ENCODE measurements around the gene AP3S2.
"Not testable (repeated sequence)": the region's sequence is repeated elsewhere in the genome, so short reads cannot be mapped to it uniquely, and the experiment has no call there.

The AP3S2 gene

DNA sequence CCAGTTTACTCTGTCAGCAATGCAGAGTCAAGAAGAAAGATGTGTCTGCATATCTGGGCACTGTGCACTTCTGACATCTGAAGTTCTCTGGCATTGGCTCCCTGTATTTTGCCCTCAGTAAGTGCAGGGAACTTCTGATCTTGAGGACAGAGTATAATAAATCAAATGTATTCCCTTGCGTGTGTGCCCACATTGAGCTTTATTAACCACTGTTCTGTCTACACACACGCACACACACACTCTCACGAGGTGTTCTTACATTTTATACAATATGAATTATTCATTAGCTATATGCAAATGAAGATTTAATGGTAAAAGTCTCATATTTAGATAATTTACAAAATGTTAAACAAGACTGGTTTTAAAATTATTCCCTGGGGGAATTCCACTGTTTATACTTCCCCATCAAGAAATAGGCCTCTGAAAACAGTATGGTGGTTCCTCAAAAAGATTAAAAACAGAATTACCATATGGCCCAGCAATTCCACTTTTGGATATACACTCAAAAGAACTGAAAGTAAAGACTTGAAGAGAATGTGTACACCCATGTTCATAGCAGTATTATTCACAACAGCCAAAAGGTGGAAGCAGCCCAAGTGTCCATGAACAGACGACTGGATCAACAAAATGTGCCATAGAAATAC, 54.5 kb downstream of the AP3S2 start:
- Histone ChIP-seq H3K27me3 (replicated peaks in 2 of 5; ENCODE audit: control insufficient read depth in 4 of 5, insufficient read depth in 5 of 5, low read length in 4 of 5) (no peaks in the 10 kb centered on the region), H3K4me1 (ENCODE audit: control extremely low read depth in 1 of 4, control insufficient read depth in 4 of 4, insufficient read depth in 4 of 4, low read length in 3 of 4) (peaks cover 13 to 31% (median 19%) of the 10 kb centered on the region in 4 experiments), H3K9me3 (ENCODE audit: control extremely low read depth in 1 of 5, control insufficient read depth in 4 of 5, insufficient read depth in 2 of 5, low read depth in 1 of 5, low read length in 4 of 5) (no peaks in the 10 kb centered on the region), H3K4me3 (ENCODE audit: control insufficient read depth in 1 of 7, extremely low read depth in 1 of 7, insufficient read depth in 4 of 7, low read depth in 2 of 7, low read length in 6 of 7) (no peak overlapping the region), H3K27ac (ENCODE audit: insufficient read depth in 1 of 2, low read depth in 1 of 2, low read length in 2 of 2, poor library complexity in 1 of 2, severe bottlenecking in 2 of 2) (no peak overlapping the region), H3K36me3 (ENCODE audit: control insufficient read depth in 4 of 4, insufficient read depth in 4 of 4, low read length in 3 of 4) (peaks cover 7 to 20% (median 15%) of the 10 kb centered on the region in 4 experiments)
- ChIA-PET POLR2A (interaction anchor here (1.0 to 1.2 kb wide), 2 partner anchors 24 to 25 kb away, joined by 3 read pairs; partner anchors contain the start of gene ANPEP), CTCF (interaction anchor here (1.0 to 3.3 kb wide), 3 partner anchors 10 to 79 kb away, joined by 3 to 12 read pairs (median 4); no protein-coding TSS in a partner anchor)
- no CpG with 5 or more reads among the region's 4 CpGs for WGBS (ENCODE audit: insufficient coverage)
- DNase-seq: peak in 1 of 3 donors; percentile 34

DNA sequence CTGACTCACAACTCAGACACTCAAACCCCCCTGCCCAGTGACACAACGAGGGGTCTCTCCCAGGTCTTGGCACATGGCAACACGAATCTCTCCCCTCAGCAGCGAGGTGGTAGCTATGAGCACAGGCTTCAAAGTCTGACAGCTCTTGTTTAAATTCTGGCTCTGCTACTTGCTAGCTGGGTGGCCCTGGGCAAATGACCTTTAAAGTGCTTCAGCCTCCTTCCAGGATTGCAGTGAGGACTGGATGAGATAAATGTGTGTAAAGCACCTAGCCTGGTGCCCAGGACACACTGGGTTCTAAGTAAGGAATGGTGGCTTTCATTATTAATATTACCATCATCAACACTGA, 56.0 kb downstream of the AP3S2 start:
- H3K9me3 ChIP-seq (ENCODE audit: control extremely low read depth in 1 of 5, control insufficient read depth in 4 of 5, insufficient read depth in 2 of 5, low read depth in 1 of 5, low read length in 4 of 5): no peaks in the 10 kb centered on the region
- peaks cover 13 to 31% (median 19%) of the 10 kb centered on the region in 4 experiments for H3K4me1 ChIP-seq (ENCODE audit: control extremely low read depth in 1 of 4, control insufficient read depth in 4 of 4, insufficient read depth in 4 of 4, low read length in 3 of 4)
- DNase-seq: no peak
- WGBS (ENCODE audit: insufficient coverage): 14% methylated on average over 1 of the region's 3 CpGs
- no peak overlapping the region for H3K4me3 ChIP-seq (ENCODE audit: control insufficient read depth in 1 of 7, extremely low read depth in 1 of 7, insufficient read depth in 4 of 7, low read depth in 2 of 7, low read length in 6 of 7)
- ChIA-PET CTCF (interaction anchor here (0.8 to 3.3 kb wide), 5 partner anchors 9 to 77 kb away, joined by 3 to 12 read pairs (median 3); no protein-coding TSS in a partner anchor), POLR2A (interaction anchor here (1.2 kb wide), 1 partner anchor 24 kb away, joined by 3 read pairs; the partner anchor contains the start of gene ANPEP)
- H3K36me3 ChIP-seq (ENCODE audit: control insufficient read depth in 4 of 4, insufficient read depth in 4 of 4, low read length in 3 of 4): peaks cover 9 to 32% (median 29%) of the 10 kb centered on the region in 4 experiments
- no peaks in the 10 kb centered on the region for H3K27me3 ChIP-seq (replicated peaks in 2 of 5; ENCODE audit: control insufficient read depth in 4 of 5, insufficient read depth in 5 of 5, low read length in 4 of 5)
- no peak overlapping the region for H3K27ac ChIP-seq (ENCODE audit: insufficient read depth in 1 of 2, low read depth in 1 of 2, low read length in 2 of 2, poor library complexity in 1 of 2, severe bottlenecking in 2 of 2)

DNA sequence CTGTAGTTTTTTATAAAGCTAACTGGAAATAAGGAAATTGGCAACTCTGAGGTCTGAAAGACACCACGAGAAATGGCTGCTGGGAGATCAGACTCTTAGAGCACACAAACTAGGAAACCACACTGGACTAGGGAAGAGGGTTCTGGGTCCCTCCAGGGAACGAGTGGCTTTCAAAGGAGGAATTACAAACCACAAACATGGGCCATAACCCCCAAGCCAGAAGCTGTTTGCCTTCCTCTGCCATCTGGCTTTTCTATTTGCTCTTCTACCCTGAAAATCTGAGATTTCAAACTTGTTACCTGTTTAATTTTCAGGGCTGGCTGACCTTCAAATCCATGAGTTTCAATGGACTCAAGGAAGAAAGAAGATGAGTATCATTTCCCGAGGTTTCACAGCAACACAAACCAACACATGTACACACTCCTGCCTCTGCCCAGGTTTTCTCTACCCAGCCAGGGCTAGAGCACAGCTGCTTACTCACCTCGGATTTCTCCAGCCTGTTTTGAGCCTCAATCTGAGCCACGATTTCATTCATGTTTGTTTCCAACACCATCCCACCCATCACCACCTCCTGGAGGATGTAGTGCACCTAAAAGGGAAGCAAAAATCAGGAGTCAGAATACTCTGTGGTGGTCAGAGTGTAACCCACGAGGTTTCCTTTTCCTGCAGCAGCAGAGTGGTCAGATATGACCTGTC, 56.5 kb downstream of the AP3S2 start:
- Histone ChIP-seq H3K4me1 (ENCODE audit: control extremely low read depth in 1 of 4, control insufficient read depth in 4 of 4, insufficient read depth in 4 of 4, low read length in 3 of 4) (peaks cover 13 to 31% (median 19%) of the 10 kb centered on the region in 4 experiments), H3K27me3 (replicated peaks in 2 of 5; ENCODE audit: control insufficient read depth in 4 of 5, insufficient read depth in 5 of 5, low read length in 4 of 5) (no peaks in the 10 kb centered on the region), H3K36me3 (ENCODE audit: control insufficient read depth in 4 of 4, insufficient read depth in 4 of 4, low read length in 3 of 4) (peaks cover 9 to 32% (median 31%) of the 10 kb centered on the region in 4 experiments), H3K4me3 (ENCODE audit: control insufficient read depth in 1 of 7, extremely low read depth in 1 of 7, insufficient read depth in 4 of 7, low read depth in 2 of 7, low read length in 6 of 7) (no peak overlapping the region), H3K27ac (ENCODE audit: insufficient read depth in 1 of 2, low read depth in 1 of 2, low read length in 2 of 2, poor library complexity in 1 of 2, severe bottlenecking in 2 of 2) (peak overlapping the region in 1 of 2 experiments; percentile 55), H3K9me3 (ENCODE audit: control extremely low read depth in 1 of 5, control insufficient read depth in 4 of 5, insufficient read depth in 2 of 5, low read depth in 1 of 5, low read length in 4 of 5) (no peaks in the 10 kb centered on the region)
- ChIA-PET POLR2A (no interaction called here), CTCF (interaction anchor here (0.8 to 3.3 kb wide), 8 partner anchors 10 to 105 kb away, joined by 3 to 12 read pairs (median 3); no protein-coding TSS in a partner anchor)
- 30% methylated on average over 6 of the region's 6 CpGs for WGBS (ENCODE audit: insufficient coverage)
- peak in 2 of 3 donors; percentile 48 to 59 for DNase-seq

GRCh38 chr15:89836267-89837133, 57.3 kb downstream of the AP3S2 start:
- Histone ChIP-seq H3K4me1 (ENCODE audit: control extremely low read depth in 1 of 4, control insufficient read depth in 4 of 4, insufficient read depth in 4 of 4, low read length in 3 of 4) (peaks cover 13 to 31% (median 19%) of the 10 kb centered on the region in 4 experiments), H3K27ac (ENCODE audit: insufficient read depth in 1 of 2, low read depth in 1 of 2, low read length in 2 of 2, poor library complexity in 1 of 2, severe bottlenecking in 2 of 2) (peak overlapping the region in 1 of 2 experiments; percentile 55), H3K36me3 (ENCODE audit: control insufficient read depth in 4 of 4, insufficient read depth in 4 of 4, low read length in 3 of 4) (peaks cover 9 to 32% (median 31%) of the 10 kb centered on the region in 4 experiments), H3K9me3 (ENCODE audit: control extremely low read depth in 1 of 5, control insufficient read depth in 4 of 5, insufficient read depth in 2 of 5, low read depth in 1 of 5, low read length in 4 of 5) (no peaks in the 10 kb centered on the region), H3K4me3 (ENCODE audit: control insufficient read depth in 1 of 7, extremely low read depth in 1 of 7, insufficient read depth in 4 of 7, low read depth in 2 of 7, low read length in 6 of 7) (no peak overlapping the region), H3K27me3 (replicated peaks in 2 of 5; ENCODE audit: control insufficient read depth in 4 of 5, insufficient read depth in 5 of 5, low read length in 4 of 5) (no peaks in the 10 kb centered on the region)
- POLR2A ChIA-PET: interaction anchor here (0.5 kb wide), 1 partner anchor 84 kb away, joined by 3 read pairs; no protein-coding TSS in a partner anchor
- 79% methylated on average over 7 of the region's 11 CpGs for WGBS (ENCODE audit: insufficient coverage)
- CTCF ChIA-PET: interaction anchor here (0.8 to 1.3 kb wide), 7 partner anchors 10 to 105 kb away, joined by 3 to 4 read pairs (median 3); no protein-coding TSS in a partner anchor
- DNase-seq: no peak

DNA sequence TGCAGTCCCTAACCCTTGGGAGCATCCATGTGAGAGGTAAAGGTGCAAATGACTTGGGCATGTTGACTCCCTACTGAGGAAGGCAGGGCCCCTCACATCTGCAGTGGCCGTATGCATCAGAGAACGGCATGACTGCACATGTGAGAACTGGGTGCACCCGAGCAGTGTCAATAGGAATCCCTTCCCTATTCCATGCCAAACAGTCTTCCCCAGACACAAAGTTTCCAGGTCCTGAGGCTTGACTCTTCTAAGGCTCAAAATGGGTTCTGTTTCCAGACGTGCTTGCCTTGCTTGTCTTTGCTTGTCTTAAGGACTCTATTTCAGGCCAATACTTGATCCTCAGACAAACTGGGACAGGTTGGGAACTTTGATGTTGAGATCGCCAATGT, 58.6 kb downstream of the AP3S2 start:
- peaks cover 13 to 31% (median 19%) of the 10 kb centered on the region in 4 experiments for H3K4me1 ChIP-seq (ENCODE audit: control extremely low read depth in 1 of 4, control insufficient read depth in 4 of 4, insufficient read depth in 4 of 4, low read length in 3 of 4)
- H3K27ac ChIP-seq (ENCODE audit: insufficient read depth in 1 of 2, low read depth in 1 of 2, low read length in 2 of 2, poor library complexity in 1 of 2, severe bottlenecking in 2 of 2): no peak overlapping the region
- DNase-seq: no peak
- 96% methylated on average over 5 of the region's 5 CpGs for WGBS (ENCODE audit: insufficient coverage)
- ChIA-PET POLR2A (no interaction called here), CTCF (no interaction called here)
- no peaks in the 10 kb centered on the region for H3K27me3 ChIP-seq (replicated peaks in 2 of 5; ENCODE audit: control insufficient read depth in 4 of 5, insufficient read depth in 5 of 5, low read length in 4 of 5)
- peaks cover 9 to 40% (median 31%) of the 10 kb centered on the region in 4 experiments for H3K36me3 ChIP-seq (ENCODE audit: control insufficient read depth in 4 of 4, insufficient read depth in 4 of 4, low read length in 3 of 4)
- no peak overlapping the region for H3K4me3 ChIP-seq (ENCODE audit: control insufficient read depth in 1 of 7, extremely low read depth in 1 of 7, insufficient read depth in 4 of 7, low read depth in 2 of 7, low read length in 6 of 7)
- no peaks in the 10 kb centered on the region for H3K9me3 ChIP-seq (ENCODE audit: control extremely low read depth in 1 of 5, control insufficient read depth in 4 of 5, insufficient read depth in 2 of 5, low read depth in 1 of 5, low read length in 4 of 5)

DNA sequence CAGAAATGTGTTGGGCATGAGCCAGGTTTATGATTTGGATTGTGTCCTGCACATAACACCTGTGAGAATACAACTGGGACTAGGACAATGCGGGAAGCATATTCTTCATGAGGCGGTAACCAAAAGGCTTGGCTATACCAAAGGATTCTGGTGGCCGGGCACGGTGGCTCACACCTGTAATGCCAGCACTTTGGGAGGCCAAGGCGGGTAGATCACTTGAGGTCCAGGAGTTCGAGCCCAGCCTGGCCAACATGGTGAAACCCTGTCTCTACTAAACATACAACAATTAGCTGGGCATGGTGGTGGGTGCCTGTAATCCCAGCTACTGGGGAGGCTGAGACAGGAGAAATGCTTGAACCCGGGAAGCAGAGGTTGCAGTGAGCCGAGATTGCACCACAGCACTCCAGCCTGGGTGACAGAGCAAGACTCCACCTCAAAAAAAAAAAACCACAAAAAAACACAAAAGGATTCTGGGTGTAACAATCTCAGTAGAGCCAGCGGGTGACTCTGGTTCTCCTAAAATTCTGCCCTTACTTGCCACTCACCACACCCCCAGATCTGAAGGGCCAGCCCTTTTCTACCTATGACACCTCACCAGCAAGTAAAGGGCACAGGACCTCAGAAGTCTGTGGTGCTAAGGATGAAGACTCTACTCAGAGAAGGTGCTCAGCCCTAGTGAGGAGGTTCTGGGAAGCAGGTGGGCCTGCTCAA, 59.2 kb downstream of the AP3S2 start:
- H3K9me3 ChIP-seq (ENCODE audit: control extremely low read depth in 1 of 5, control insufficient read depth in 4 of 5, insufficient read depth in 2 of 5, low read depth in 1 of 5, low read length in 4 of 5); POLR2A ChIA-PET; DNase-seq; H3K4me3 ChIP-seq (ENCODE audit: control insufficient read depth in 1 of 7, extremely low read depth in 1 of 7, insufficient read depth in 4 of 7, low read depth in 2 of 7, low read length in 6 of 7); H3K27ac ChIP-seq (ENCODE audit: insufficient read depth in 1 of 2, low read depth in 1 of 2, low read length in 2 of 2, poor library complexity in 1 of 2, severe bottlenecking in 2 of 2); CTCF ChIA-PET; H3K27me3 ChIP-seq (replicated peaks in 2 of 5; ENCODE audit: control insufficient read depth in 4 of 5, insufficient read depth in 5 of 5, low read length in 4 of 5): not testable (repeated sequence)
- H3K36me3 ChIP-seq (ENCODE audit: control insufficient read depth in 4 of 4, insufficient read depth in 4 of 4, low read length in 3 of 4): peaks cover 5 to 36% (median 29%) of the 10 kb centered on the region in 4 experiments
- H3K4me1 ChIP-seq (ENCODE audit: control extremely low read depth in 1 of 4, control insufficient read depth in 4 of 4, insufficient read depth in 4 of 4, low read length in 3 of 4): peaks cover 13 to 31% (median 19%) of the 10 kb centered on the region in 4 experiments
- 97% methylated on average over 5 of the region's 9 CpGs for WGBS (ENCODE audit: insufficient coverage)

Measured in common myeloid progenitor, CD34-positive (primary cell).